Measurements from ENCODE around the gene CSNK1G1.

Gene CSNK1G1

GRCh38 chr15:64151727-64152506 lies 204.1 kb downstream of the CSNK1G1 start, which contains the start of gene SNX22:
SNX22 (plus strand) TSS chr15:64151731; CDS start chr15:64151776, 45 bp downstream.
- DNase-seq = no peak

GRCh38 chr15:64149893-64150578 lies 205.9 kb downstream of the CSNK1G1 start:
- no peak for DNase-seq

- DNase-seq = no peak
Observed at GRCh38 chr15:64149424-64149823, 206.5 kb downstream of the CSNK1G1 start.

DNA sequence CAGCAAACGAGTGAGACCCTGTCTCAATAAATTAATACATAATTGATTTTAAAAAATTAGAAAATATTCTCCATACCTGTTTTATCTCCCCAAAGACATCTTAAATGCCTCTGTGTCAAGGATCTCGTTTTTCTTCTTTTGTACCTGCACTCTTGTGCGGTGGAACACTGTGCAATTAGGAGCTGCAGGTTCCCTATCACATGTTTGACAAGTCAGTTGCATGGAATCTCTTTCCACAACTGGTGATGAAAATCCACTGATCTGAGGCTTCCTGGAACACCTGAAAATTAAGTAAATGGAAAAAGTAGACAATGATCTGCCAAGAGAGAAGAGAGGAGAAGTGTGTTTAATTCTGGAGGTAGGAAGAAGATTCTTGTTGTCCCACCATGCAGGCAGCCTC lies 207.4 kb downstream of the CSNK1G1 start:
- DNase-seq = no peak

DNA sequence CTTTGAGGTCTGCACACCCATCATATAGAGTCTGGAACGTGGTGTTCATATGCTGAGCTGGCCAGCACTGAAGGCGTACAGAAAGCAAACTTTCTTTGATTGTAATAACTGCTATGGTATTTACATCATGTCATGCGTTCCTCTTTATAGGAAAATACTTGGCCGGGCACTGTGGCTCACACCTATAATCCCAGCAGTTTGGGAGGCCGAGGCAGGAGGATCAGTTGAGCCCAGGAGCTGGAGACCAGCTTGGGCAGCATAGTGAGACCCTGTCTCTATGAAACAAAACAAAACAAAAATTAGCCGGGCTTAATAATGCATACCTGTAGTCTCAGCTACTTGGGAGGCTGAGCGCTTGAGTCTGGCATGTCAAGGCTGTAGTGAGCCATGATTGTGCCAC lies 207.8 kb downstream of the CSNK1G1 start:
- DNase-seq = no peak

GRCh38 chr15:64146885-64147681 lies 208.9 kb downstream of the CSNK1G1 start:
- no peak for DNase-seq

DNA sequence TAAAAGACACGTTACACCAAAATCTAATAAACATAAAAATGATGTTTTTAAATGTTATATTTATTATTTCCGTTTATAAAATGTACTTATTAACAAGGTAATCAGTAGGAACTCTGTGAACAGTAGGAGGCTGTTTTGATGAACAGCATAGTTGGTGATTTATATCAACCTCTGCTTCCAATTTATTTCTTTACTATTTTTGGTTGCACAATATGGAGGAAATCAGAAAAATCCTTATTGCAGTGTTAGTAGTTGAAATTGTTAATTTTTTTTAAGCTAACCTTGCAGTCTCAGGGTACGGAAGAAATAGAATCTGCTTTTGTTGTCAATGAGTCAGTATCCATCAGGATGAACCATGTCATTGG lies 209.5 kb downstream of the CSNK1G1 start:
- DNase-seq = no peak

DNA sequence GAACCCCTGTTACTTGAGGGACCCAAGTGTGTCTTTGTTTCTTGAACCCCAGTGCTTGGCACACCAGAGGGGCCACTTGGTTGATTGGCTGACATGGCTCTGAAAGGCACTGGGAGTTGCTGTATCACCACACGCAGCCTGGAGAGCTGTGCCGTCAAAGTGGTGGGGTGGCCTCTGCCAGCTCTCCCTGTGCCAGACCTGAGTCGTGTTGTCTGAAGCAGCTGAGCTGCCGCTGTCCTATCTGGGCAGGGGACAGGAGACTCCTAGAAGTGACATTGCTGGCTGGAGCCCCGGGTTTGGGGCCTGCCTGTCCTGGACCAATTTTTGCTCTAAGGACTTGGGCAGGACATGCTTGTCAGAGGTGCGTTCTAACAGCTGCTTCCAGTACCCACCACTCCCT lies 209.9 kb downstream of the CSNK1G1 start:
- DNase-seq = no peak

GRCh38 chr15:64144565-64145281 lies 211.2 kb downstream of the CSNK1G1 start:
- no peak for DNase-seq

GRCh38 chr15:64144192-64144564 lies 211.8 kb downstream of the CSNK1G1 start:
- DNase-seq = no peak

DNA sequence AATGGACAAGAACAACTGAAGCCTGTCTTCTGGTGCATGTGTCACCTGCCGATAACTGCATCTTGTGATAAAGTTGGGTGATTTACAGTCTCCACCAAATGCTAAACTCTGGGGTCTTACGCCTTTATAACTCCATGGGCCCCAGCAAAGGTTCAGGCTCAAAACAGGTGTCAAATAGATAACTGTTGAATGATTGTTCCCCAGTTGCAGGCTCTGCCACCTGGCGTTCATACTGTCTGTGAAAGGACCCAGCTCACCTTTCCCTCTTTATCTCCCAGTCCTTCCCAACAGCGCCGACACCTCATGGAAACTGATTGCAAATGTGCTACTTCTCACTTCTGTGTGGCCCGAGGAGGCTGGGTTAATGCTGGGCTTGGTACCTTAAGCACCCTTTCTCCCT lies 212.7 kb downstream of the CSNK1G1 start:
- DNase-seq = no peak

DNA sequence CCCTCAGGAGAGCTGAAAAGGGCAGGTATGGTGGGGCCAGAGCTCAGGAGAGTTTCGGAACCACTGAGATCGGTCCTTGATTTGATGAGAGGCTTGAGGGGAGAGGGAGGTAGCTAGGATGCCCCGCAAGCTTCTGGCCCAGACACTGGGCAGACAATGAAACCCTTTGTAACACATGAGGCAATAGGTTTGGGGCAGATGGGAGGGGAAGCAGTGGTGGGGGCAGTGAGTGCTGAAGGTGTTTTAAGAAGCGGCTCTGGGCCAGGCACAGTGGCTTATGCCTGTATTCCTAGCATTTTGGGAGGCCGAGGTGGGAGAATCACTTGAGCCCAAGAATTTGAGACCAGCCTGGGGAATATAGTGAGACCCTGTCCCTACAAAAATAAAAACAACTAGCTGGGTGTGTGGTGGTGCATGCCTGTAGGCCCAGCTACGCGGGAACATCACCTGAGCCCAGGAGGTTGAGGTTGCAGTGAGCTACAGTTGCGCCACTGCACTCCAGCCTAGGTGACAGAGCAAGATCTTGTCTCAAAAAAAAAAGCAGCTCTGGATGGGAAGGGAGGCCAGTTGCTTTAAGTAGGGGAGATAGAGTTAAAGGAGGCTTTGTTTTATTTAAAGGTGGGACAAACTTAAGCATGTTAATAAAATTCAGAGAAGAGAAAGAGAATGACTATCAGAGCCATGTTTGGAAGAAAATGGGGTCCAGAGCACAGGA lies 214.0 kb downstream of the CSNK1G1 start:
- no peak for DNase-seq

- DNase-seq = no peak
Observed at GRCh38 chr15:64138331-64138941, 217.5 kb downstream of the CSNK1G1 start.

DNA sequence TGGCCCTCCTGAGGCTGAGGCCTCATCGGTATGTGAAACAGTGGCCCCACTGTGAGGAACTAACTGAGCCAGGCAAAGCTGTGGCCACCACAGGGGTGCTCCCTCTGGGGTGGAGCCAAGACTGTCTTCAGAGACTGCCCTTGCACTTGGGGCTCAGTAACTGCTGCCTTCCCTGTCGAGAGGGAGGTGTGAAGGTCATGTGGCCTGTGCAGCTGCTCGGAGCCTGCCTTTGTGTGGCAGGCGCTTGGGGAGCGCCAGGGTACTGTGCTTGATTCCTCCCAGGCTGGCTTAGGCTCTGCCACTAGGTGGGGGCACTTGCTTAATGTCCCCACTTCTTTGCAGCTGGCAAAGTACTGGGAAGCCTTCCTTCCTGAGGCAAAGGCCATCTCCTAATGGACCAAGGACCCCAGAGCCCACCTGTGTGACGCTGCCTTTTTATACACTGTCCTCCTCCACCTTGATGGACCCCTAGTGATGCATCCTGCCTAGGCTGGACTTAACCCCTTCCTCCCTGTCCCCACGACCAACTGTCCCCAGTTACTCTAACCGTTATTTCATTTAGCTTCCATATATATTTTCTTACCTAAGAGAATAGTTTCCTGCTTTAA lies 218.6 kb downstream of the CSNK1G1 start:
- no peak for DNase-seq

DNA sequence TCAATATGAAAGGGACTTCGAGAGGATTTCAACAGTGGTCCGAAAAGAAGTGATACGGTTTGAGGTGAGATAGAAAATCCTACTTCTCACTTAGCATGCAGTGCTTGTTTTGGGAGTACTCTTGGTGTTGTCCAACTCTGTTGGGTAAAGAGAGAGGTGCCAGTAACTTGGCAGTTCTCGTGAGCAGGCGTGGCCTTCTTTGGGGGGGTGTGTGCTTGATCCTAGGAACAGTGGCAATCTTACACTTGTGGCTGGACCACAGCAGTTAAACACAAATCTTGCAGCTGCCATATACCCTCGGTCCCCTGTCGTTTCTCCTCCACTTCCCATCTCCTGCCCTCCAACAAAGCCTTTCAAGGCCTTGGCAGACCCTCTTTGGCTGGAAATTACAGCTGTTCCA lies 219.6 kb downstream of the CSNK1G1 start:
- DNase-seq = no peak

DNA sequence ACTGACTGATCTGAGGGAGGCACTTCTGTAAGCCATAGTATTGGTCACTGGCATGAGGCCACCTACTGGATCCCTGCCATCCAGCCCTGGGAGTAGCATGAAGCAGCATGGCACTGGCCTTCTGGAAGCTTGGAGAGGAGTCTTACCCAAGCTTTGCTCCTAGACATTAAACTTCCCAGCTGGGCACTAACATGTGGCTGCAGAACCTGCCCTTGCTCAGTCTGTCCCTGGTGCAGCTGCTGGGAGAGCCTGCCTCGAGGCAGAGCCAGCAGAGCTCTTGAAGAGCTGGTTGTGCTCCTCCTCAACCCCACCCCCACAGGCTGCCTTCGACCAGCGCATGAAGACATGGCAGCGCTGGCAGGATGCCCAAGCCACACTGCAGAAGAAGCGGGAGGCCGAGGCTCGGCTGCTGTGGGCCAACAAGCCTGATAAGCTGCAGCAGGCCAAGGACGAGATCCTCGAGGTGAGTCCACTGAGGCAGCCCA lies 221.6 kb downstream of the CSNK1G1 start:
- no peak for DNase-seq

GRCh38 chr15:64133623-64134344 lies 222.2 kb downstream of the CSNK1G1 start:
- DNase-seq = no peak

- no peak for DNase-seq
Observed at GRCh38 chr15:64132217-64132616, 223.8 kb downstream of the CSNK1G1 start.

GRCh38 chr15:64131547-64131946 lies 224.4 kb downstream of the CSNK1G1 start:
- no peak for DNase-seq

DNA sequence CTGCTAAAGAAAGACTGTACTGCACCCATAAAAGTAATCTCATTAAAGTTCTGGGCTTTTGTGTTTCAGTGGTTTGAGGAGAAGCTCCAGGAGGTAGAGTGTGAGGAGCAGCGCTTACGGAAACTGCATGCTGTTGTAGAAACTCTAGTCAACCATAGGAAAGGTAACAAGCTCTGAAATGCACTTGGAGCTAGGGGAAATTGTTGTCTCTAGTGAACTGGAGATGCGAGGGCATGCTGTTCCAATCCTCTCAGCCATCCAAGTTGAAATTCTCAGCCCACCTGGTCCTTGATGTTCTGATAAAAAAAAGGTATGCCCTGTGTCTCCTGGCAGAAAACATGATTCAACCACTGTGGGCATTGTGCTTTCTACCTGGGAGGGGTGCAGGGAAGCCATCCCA lies 225.8 kb downstream of the CSNK1G1 start:
- DNase-seq = no peak

Data from stimulated activated CD4-positive, alpha-beta T cell treated with anti-CD3 and anti-CD28 coated beads, Interleukin-1b, Interleukin-23, amount 100 ng/mL, for 48 hours (primary cell).